K562 (cell line): Measurements from ENCODE around the gene TBC1D1. TPM values are rescaled to one million over a fixed set of nuclear protein-coding genes. Genes with fewer than 3 reads are reported as not detected.
A peak's percentile ranks its signal among the peaks of the same experiment; 100 is the strongest.

Experiments
- ATAC-seq: fragments of 200-7000 bp; cut with Tn5 transposase; 3 replicates; pipeline ENCODE4 v1.9.1; 2020; ENCODE audit warnings: moderate library complexity
- BruUV-seq: library from RNA; stranded (reverse); fragments of 400-500 nt; replicated peaks from 2 replicates; lab custom pipeline; 2021; lab: Mats Ljungman, UMichigan
- CTCF ChIA-PET: fragments of 300-600 bp; formaldehyde crosslinking; extraction: SDS; loops from one replicate; lab custom pipeline; 2021; ENCODE audit warnings: low intra/inter-chr PET ratio; lab: Yijun Ruan, JAX
- POLR2A ChIA-PET: fragments of 300-600, 350-650 bp; sonication (Branson Sonifier 250); formaldehyde crosslinking; extraction: SDS; loops from one replicate; lab custom pipeline; 2021; ENCODE audit warnings: antibody characterized with exemption, inconsistent platforms; lab: Yijun Ruan, JAX
- DNase-seq, 4 experiments: peaks; one replicate each; pipeline versions ENCODE4 v3.0.0 to v3.0.0-alpha.2; 2011 to 2018; ENCODE audit warnings: low spot score in 3 of 4, mixed read lengths in 3 of 4; ENCODE audit errors: extremely low read depth in 1 of 4
- FAIRE-seq: peaks from 2 replicates; lab custom pipeline; 2011; peaks lifted over from hg19 to GRCh38; lab: Jason Lieb, UNC
- H2AFZ ChIP-seq: 2 replicates; pipeline ENCODE4 v1.6.0; 2011; ENCODE audit warnings: low read depth, low read length, control low read depth, inconsistent platforms
- H3K27ac ChIP-seq: fragments of 200-600 bp; 3 replicates; pipeline ENCODE4 v1.8.0; 2011; ENCODE audit warnings: low read depth, mild to moderate bottlenecking, control low read depth, inconsistent platforms, low read length, moderate library complexity, mixed read lengths; ENCODE audit errors: extremely low read depth
- H3K27me3 ChIP-seq, 2 experiments: fragments of 300-600 bp in 1 of 2; 2 replicates in 1 of 2; 3 replicates in 1 of 2; pipeline versions ENCODE4 v1.6.0 to v1.8.0; 2011; ENCODE audit warnings: inconsistent platforms in 2 of 2, low read length in 2 of 2, mild to moderate bottlenecking in 1 of 2, mixed read lengths in 1 of 2, moderate library complexity in 1 of 2; ENCODE audit not compliant: control insufficient read depth in 2 of 2, insufficient read depth in 2 of 2
- H3K36me3 ChIP-seq: fragments of 300-600 bp; 3 replicates; pipeline ENCODE4 v1.8.0; 2011; ENCODE audit warnings: mild to moderate bottlenecking, low read length, inconsistent platforms; ENCODE audit not compliant: control insufficient read depth, insufficient read depth
- H3K4me1 ChIP-seq, 2 experiments: fragments of 200-600 bp in 1 of 2; replicated peaks in 1 of 2; 2 replicates in 1 of 2; 3 replicates in 1 of 2; pipeline versions ENCODE4 v1.5.1 to v1.8.0; 2011; ENCODE audit warnings: inconsistent platforms in 2 of 2, low read length in 2 of 2, mild to moderate bottlenecking in 1 of 2, mixed read lengths in 1 of 2, moderate library complexity in 1 of 2; ENCODE audit not compliant: control insufficient read depth in 2 of 2, insufficient read depth in 2 of 2
- H3K4me2 ChIP-seq: 2 replicates; pipeline ENCODE4 v1.6.1; 2011; ENCODE audit warnings: low read length, control low read depth, inconsistent platforms, mixed read lengths; ENCODE audit not compliant: insufficient read depth
- H3K4me3 ChIP-seq: fragments of 200-600 bp; sonication (generic), shearing (Covaris generic); 2 replicates; pipeline ENCODE4 v1.5.1; 2016; ENCODE audit warnings: control low read depth, inconsistent platforms
- H3K79me2 ChIP-seq: fragments of 200-600 bp; 3 replicates; pipeline ENCODE4 v1.8.0; 2011; ENCODE audit warnings: low read length, inconsistent platforms; ENCODE audit not compliant: control insufficient read depth, insufficient read depth
- H3K9ac ChIP-seq, 2 experiments: 2 replicates each; pipeline versions ENCODE4 v1.6.0 to v1.6.1; 2011; ENCODE audit warnings: low read depth in 2 of 2, low read length in 2 of 2, control low read depth in 1 of 2, inconsistent platforms in 1 of 2, mild to moderate bottlenecking in 1 of 2, mixed read lengths in 1 of 2; ENCODE audit not compliant: insufficient read depth in 1 of 2
- H3K9me1 ChIP-seq: one replicate; pipeline ENCODE4 v1.6.0; 2011; ENCODE audit warnings: inconsistent platforms, mild to moderate bottlenecking, low read length, moderate library complexity; ENCODE audit not compliant: control insufficient read depth, insufficient read depth
- H3K9me3 ChIP-seq: replicated peaks from 2 replicates; pipeline ENCODE4 v1.5.1; 2011; ENCODE audit warnings: low read depth, low read length, inconsistent platforms; ENCODE audit not compliant: control insufficient read depth, insufficient read depth
- H4K20me1 ChIP-seq: replicated peaks from 2 replicates; pipeline ENCODE4 v1.6.1; 2011; ENCODE audit warnings: low read length, inconsistent platforms, mixed read lengths; ENCODE audit not compliant: control insufficient read depth, insufficient read depth
- C11orf30 ChIP-seq: fragments of 450-650 bp; IDR thresholded peaks from 2 replicates; pipeline ENCODE4 v1.6.1; 2016; ENCODE audit warnings: low read depth, mild to moderate bottlenecking
- ESRRA ChIP-seq: fragments of 450-650 bp; IDR thresholded peaks from 2 replicates; pipeline ENCODE4 v1.6.1; 2014; ENCODE audit warnings: low read depth, mild to moderate bottlenecking, moderate library complexity, borderline replicate concordance
- MAFG ChIP-seq: fragments of 450-650 bp; conservative IDR thresholded peaks from 2 replicates; pipeline ENCODE4 v1.6.1; 2016; ENCODE audit warnings: missing genetic modification characterization, missing compliant biosample characterization
- MYBL2 ChIP-seq, 2 experiments: fragments of 450-650 bp in 1 of 2; sonication (generic) in 1 of 2; formaldehyde crosslinking in 1 of 2; IDR thresholded peaks; 2 replicates each; pipeline versions ENCODE4 v1.6.1 to v1.8.1; 2017 to 2022; ENCODE audit warnings: borderline replicate concordance in 1 of 2, inconsistent platforms in 1 of 2, low read depth in 1 of 2, mild to moderate bottlenecking in 1 of 2, missing genetic modification reagents in 1 of 2, moderate library complexity in 1 of 2
- SMAD4 ChIP-seq: fragments of 250-450 bp; sonication (Bioruptor Pico); conservative IDR thresholded peaks from 2 replicates; pipeline ENCODE4 v1.8.0; 2021; ENCODE audit warnings: inconsistent platforms, mild to moderate bottlenecking, moderate library complexity
- ZNF316 ChIP-seq: fragments of 450-650 bp; IDR thresholded peaks from 2 replicates; pipeline ENCODE4 v1.6.1; 2016
- WGBS: fragments of 100-300 bp; shearing (Covaris generic); methylation state at CpG from one replicate; pipeline ENCODE4 v1.1.6; 2016; ENCODE audit warnings: low coverage, mixed read lengths; ENCODE audit not compliant: insufficient coverage; ENCODE audit errors: missing lambda C conversion rate; 5-methylcytosine and 5-hydroxymethylcytosine counted together
- in situ Hi-C: fragments of 300-500 bp; cut with MboI; formaldehyde crosslinking; loops from 4 replicates; pipeline ENCODE4 v1.15.0; 2018; ENCODE audit warnings: inconsistent platforms, mixed read lengths
- intact Hi-C: fragments of 100-400 bp; cut with micrococcal nuclease; formaldehyde crosslinking; loops from 2 replicates; pipeline ENCODE4 v1.14.2; 2022
- polyA plus RNA-seq, 8 experiments: library from polyadenylated mRNA; depleted of rRNA in 4 of 8; stranded (reverse) in 5 of 8; unstranded in 3 of 8; fragments of >200 nt; fragmentation: Nextera tagmentation in 2 of 8; fragmentation: Illumina TruSeq in 1 of 8; extraction: Ambion mirVana in 2 of 8; extraction: Trizol in 1 of 8; gene quantifications; 2 replicates each; pipeline versions ENCODE4 v1.2.1 to v1.2.3, GENCODE V29; 2011 to 2014; ENCODE audit warnings: inconsistent platforms in 1 of 8, missing spikeins in 1 of 8
- total RNA-seq, 7 experiments: library from RNA; depleted of rRNA in 6 of 7; stranded (reverse); fragments of >200 nt in 6 of 7; fragmentation: Illumina TruSeq in 2 of 7; extraction: Trizol in 2 of 7; gene quantifications; 2 replicates each; pipeline versions ENCODE4 v1.2.1 to v1.2.3, GENCODE V29; 2011 to 2021; ENCODE audit warnings: low replicate concordance in 1 of 7

The TBC1D1 gene
- total and polyA plus RNA-seq, 9 of the 15 experiments (the other 6 are each of a cell fraction or from before 2014, with no cell fraction given), result 0.59 to 14.2 (median 8.8) TPM

GRCh38 chr4:37988670-37989069 is 97.8 kb downstream of the TBC1D1 start:
- no peaks in the 10 kb centered on the region for H3K9me1 ChIP-seq
- H3K36me3 ChIP-seq, result no peaks in the 10 kb centered on the region
- WGBS, result 12% methylated on average over 5 of the region's 5 CpGs
- H3K79me2 ChIP-seq, result no peaks in the 10 kb centered on the region
- H2AFZ ChIP-seq, result no peak overlapping the region
- BruUV-seq, result no TSS peak
- no peaks in the 10 kb centered on the region for H4K20me1 ChIP-seq
- no peak overlapping the region for H3K4me3 ChIP-seq
- no peaks in the 10 kb centered on the region for H3K9me3 ChIP-seq
- no peak overlapping the region for H3K27ac ChIP-seq
- FAIRE-seq (no peak), DNase-seq (no peak), ATAC-seq (no peak)
- intact Hi-C loops (no loop called here), in situ Hi-C loops (no loop called here)
- H3K4me1 ChIP-seq, result no peaks in the 10 kb centered on the region
- no peak overlapping the region for H3K9ac ChIP-seq
- CTCF ChIA-PET, result no interaction called here
- H3K27me3 ChIP-seq, result peaks cover 4 to 6% of the 10 kb centered on the region in 2 experiments; a peak in 3 of 5 replicates
- POLR2A ChIA-PET, result interaction anchor here (0.7 kb wide), 1 partner anchor 246 kb away, joined by 3 read pairs; no protein-coding TSS in a partner anchor
- H3K4me2 ChIP-seq, result no peak overlapping the region
- TF ChIP-seq MYBL2 (IDR thresholded peaks at IDR 0.05; ENCODE audit: low read depth) (no peak), MYBL2 (CRISPR knock-in tag; IDR thresholded peaks at IDR 0.05; ENCODE audit: borderline replicate concordance) (no peak), SMAD4 (CRISPR knock-in tag) (no peak)

- no peaks in the 10 kb centered on the region for H4K20me1 ChIP-seq
- no peak for DNase-seq
- no TSS peak for BruUV-seq
- CTCF ChIA-PET, result no interaction called here
- peaks cover 6 to 8% of the 10 kb centered on the region in 2 experiments; a peak in 3 of 5 replicates for H3K27me3 ChIP-seq
- H3K9me3 ChIP-seq, result no peaks in the 10 kb centered on the region
- WGBS, result 23% methylated on average over 8 of the region's 8 CpGs
- H3K4me1 ChIP-seq, result no peaks in the 10 kb centered on the region
- H3K9ac ChIP-seq, result no peak overlapping the region
- H3K9me1 ChIP-seq, result no peaks in the 10 kb centered on the region
- H2AFZ ChIP-seq, result no peak overlapping the region
- no peaks in the 10 kb centered on the region for H3K79me2 ChIP-seq
- no peak overlapping the region for H3K4me3 ChIP-seq
- no peak overlapping the region for H3K4me2 ChIP-seq
- intact Hi-C loops (no loop called here), in situ Hi-C loops (no loop called here)
- no peak overlapping the region for H3K27ac ChIP-seq
- no peak for FAIRE-seq
- no peak for ATAC-seq
- no peaks in the 10 kb centered on the region for H3K36me3 ChIP-seq
- POLR2A ChIA-PET, result no interaction called here
- TF ChIP-seq ZNF316 (peak; percentile 55; the same call in 1 of the 2 replicates), C11orf30 (peak; percentile 38; the same call in 1 of the 2 replicates), MAFG (tag) (0 out of 2 replicates have a peak, but pooled peaks have one; percentile 13), ESRRA (peak; percentile 61; the same call in 1 of the 2 replicates)
These were observed 98.7 kb downstream of the TBC1D1 start for GRCh38 chr4:37989398-37990260.
